ENCODE data around the gene CHTF18.
"Not testable (repeated sequence)": the region's sequence is repeated elsewhere in the genome, so short reads cannot be mapped to it uniquely, and the experiment has no call there.

CHTF18 gene

GRCh38 chr16:774086-775001 lies 14.1 kb upstream of the CHTF18 start:
- no peaks in the 10 kb centered on the region for H3K4me1 ChIP-seq (ENCODE audit: insufficient read depth, low read length, poor library complexity, severe bottlenecking)
- H3K4me3 ChIP-seq (ENCODE audit: low read length, poor library complexity, severe bottlenecking): no peak overlapping the region
- H3K9me2 ChIP-seq (replicated peaks; ENCODE audit: low read depth, low read length): no peaks in the 10 kb centered on the region
- H3K79me2 ChIP-seq (ENCODE audit: insufficient read depth, low read length): no peaks in the 10 kb centered on the region
- no peaks in the 10 kb centered on the region for H3F3A ChIP-seq (ENCODE audit: low read depth)
- no peak overlapping the region for H3K4me2 ChIP-seq (ENCODE audit: low read depth, low read length, poor library complexity, severe bottlenecking)
- H2AFZ ChIP-seq (ENCODE audit: low read length): no peak overlapping the region
- no peaks in the 10 kb centered on the region for H3K9me3 ChIP-seq (ENCODE audit: insufficient read depth, low read depth, low read length)
- no peaks in the 10 kb centered on the region for H3K36me3 ChIP-seq (ENCODE audit: insufficient read depth, low read length)
- TF ChIP-seq, protein P1, sequence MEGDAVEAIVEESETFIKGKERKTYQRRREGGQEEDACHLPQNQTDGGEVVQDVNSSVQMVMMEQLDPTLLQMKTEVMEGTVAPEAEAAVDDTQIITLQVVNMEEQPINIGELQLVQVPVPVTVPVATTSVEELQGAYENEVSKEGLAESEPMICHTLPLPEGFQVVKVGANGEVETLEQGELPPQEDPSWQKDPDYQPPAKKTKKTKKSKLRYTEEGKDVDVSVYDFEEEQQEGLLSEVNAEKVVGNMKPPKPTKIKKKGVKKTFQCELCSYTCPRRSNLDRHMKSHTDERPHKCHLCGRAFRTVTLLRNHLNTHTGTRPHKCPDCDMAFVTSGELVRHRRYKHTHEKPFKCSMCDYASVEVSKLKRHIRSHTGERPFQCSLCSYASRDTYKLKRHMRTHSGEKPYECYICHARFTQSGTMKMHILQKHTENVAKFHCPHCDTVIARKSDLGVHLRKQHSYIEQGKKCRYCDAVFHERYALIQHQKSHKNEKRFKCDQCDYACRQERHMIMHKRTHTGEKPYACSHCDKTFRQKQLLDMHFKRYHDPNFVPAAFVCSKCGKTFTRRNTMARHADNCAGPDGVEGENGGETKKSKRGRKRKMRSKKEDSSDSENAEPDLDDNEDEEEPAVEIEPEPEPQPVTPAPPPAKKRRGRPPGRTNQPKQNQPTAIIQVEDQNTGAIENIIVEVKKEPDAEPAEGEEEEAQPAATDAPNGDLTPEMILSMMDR (conservative IDR thresholded peaks at IDR 0.05; ENCODE audit: low read length): no peak
- TF ChIP-seq EZH2phosphoT487 (IDR thresholded peaks at IDR 0.05; ENCODE audit: borderline replicate concordance): no peak
- no peaks in the 10 kb centered on the region for H4K20me1 ChIP-seq (ENCODE audit: insufficient read depth, low read length, poor library complexity, severe bottlenecking)
- no peak overlapping the region for H3K9ac ChIP-seq (ENCODE audit: low read depth, low read length, poor library complexity, severe bottlenecking)
- no peaks in the 10 kb centered on the region for H3K27me3 ChIP-seq (ENCODE audit: insufficient read depth, low read length, poor library complexity, severe bottlenecking)

GRCh38 chr16:775236-775796 lies 13.1 kb upstream of the CHTF18 start:
- no peaks in the 10 kb centered on the region for H3K9me2 ChIP-seq (replicated peaks; ENCODE audit: low read depth, low read length)
- H3K79me2 ChIP-seq (ENCODE audit: insufficient read depth, low read length): no peaks in the 10 kb centered on the region
- TF ChIP-seq, protein P1 (conservative IDR thresholded peaks at IDR 0.05; ENCODE audit: low read length): no peak
- TF ChIP-seq EZH2phosphoT487 (IDR thresholded peaks at IDR 0.05; ENCODE audit: borderline replicate concordance): no peak
- no peak overlapping the region for H3K4me2 ChIP-seq (ENCODE audit: low read depth, low read length, poor library complexity, severe bottlenecking)
- H3K4me1 ChIP-seq (ENCODE audit: insufficient read depth, low read length, poor library complexity, severe bottlenecking): no peaks in the 10 kb centered on the region
- no peak overlapping the region for H2AFZ ChIP-seq (ENCODE audit: low read length)
- H3K36me3 ChIP-seq (ENCODE audit: insufficient read depth, low read length): no peaks in the 10 kb centered on the region
- H3K4me3 ChIP-seq (ENCODE audit: low read length, poor library complexity, severe bottlenecking): no peak overlapping the region
- H3K27me3 ChIP-seq (ENCODE audit: insufficient read depth, low read length, poor library complexity, severe bottlenecking): no peaks in the 10 kb centered on the region
- H3F3A ChIP-seq (ENCODE audit: low read depth): no peaks in the 10 kb centered on the region
- no peak overlapping the region for H3K9ac ChIP-seq (ENCODE audit: low read depth, low read length, poor library complexity, severe bottlenecking)
- no peaks in the 10 kb centered on the region for H4K20me1 ChIP-seq (ENCODE audit: insufficient read depth, low read length, poor library complexity, severe bottlenecking)
- no peaks in the 10 kb centered on the region for H3K9me3 ChIP-seq (ENCODE audit: insufficient read depth, low read depth, low read length)

DNA sequence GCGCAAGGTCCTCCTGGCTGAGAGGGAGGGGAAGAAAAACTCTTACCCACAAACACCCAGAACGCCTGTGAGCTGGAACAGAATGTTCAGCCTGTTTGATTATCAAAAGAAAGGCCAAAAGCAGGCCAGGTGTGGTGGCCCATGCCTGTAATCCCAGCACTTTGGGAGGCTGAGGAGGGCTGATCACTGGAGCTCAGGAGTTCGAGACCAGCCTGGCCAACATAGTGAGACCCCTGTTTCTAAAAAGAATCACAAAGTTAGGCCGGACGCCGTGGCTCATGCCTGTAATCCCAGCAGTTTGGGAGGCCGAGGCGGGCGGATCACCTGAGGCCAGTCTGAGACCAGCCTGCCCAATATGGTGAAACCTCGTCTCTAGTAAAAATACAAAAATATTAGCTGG lies 12.1 kb upstream of the CHTF18 start:
- H3K27me3 ChIP-seq (ENCODE audit: insufficient read depth, low read length, poor library complexity, severe bottlenecking); H2AFZ ChIP-seq (ENCODE audit: low read length); H3K9me3 ChIP-seq (ENCODE audit: insufficient read depth, low read depth, low read length); H3F3A ChIP-seq (ENCODE audit: low read depth); H3K4me2 ChIP-seq (ENCODE audit: low read depth, low read length, poor library complexity, severe bottlenecking); H3K36me3 ChIP-seq (ENCODE audit: insufficient read depth, low read length); H3K4me3 ChIP-seq (ENCODE audit: low read length, poor library complexity, severe bottlenecking); H3K9ac ChIP-seq (ENCODE audit: low read depth, low read length, poor library complexity, severe bottlenecking); H3K9me2 ChIP-seq (replicated peaks; ENCODE audit: low read depth, low read length); H3K4me1 ChIP-seq (ENCODE audit: insufficient read depth, low read length, poor library complexity, severe bottlenecking); H3K79me2 ChIP-seq (ENCODE audit: insufficient read depth, low read length); H4K20me1 ChIP-seq (ENCODE audit: insufficient read depth, low read length, poor library complexity, severe bottlenecking): not testable (repeated sequence)

Measured in Loucy (cell line).